Thyroid gland (tissue), 4 donors: ENCODE results near the gene METRNL.

ENCODE experiments used
- CTCF ChIP-seq, 6 experiments: fragments of 200-600 bp in 3 of 6; fragments of 450-650 bp in 3 of 6; sonication (generic) in 3 of 6; IDR thresholded peaks; one replicate each; pipeline ENCODE4 v1.5.1; 2016 to 2019; ENCODE audit warnings: antibody characterized with exemption in 6 of 6, mild to moderate bottlenecking in 2 of 6, inconsistent platforms in 1 of 6, moderate library complexity in 1 of 6
- POLR2A ChIP-seq, 2 donors: fragments of 450-650 bp; IDR thresholded peaks; one replicate each; pipeline ENCODE4 v1.6.1; 2017; ENCODE audit warnings: antibody characterized with exemption in 2 of 2, mild to moderate bottlenecking in 2 of 2, moderate library complexity in 1 of 2

DNA sequence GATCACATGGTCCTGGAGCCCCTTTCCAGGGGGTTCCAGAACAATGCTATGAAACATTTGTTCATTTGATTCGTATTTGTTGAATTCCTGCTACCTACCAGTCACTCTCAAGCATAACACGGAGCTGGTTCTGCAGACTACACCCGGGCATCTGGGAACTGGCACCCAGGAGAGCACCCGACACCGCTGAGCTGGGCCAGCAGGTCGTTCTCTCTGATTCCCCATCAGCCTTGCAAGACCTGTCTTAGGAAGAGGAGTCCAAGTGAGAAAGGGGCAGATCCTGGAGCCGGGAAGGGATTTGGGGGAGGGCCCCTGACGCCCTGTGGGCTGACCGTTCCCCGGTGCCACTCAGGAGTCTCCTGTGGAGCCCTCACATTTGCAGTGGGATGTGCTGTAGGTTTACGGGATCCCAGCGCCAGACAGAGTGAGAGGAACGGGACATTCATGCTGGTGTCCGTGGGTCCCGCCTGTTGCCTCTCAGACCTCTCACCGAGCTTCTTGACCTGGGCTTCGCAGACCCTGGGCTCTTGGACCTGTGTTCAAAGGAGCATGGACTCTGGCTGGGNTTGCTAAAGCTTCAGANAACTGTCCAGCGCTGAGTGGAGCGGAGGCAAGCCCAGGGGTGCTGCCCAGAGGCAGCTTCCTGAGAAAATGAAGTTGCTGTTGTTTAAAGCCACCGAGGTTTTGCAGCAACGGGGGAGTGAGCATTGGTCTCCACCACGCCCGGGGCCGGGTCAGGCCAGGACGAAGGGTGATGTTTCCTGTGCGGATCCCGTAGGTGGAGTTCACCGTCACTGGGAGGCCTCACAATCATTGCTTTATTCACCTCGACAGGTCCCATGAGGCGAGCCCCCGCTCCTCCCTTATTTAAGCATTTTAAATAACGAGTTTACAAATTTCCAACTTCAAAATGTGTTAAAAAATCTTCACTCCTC lies 49.2 kb downstream of the METRNL start:
- no peak for TF ChIP-seq POLR2A (IDR thresholded peaks at IDR 0.05)
- TF ChIP-seq CTCF (IDR thresholded peaks at IDR 0.05) = no peak
